Measurements from ENCODE around the gene HOXD9. TPM values are rescaled to one million over a fixed set of nuclear protein-coding genes. Genes with fewer than 3 reads are reported as not detected.

HOXD9 gene
- polyA plus RNA-seq, 1 donor from 2014 or later, result not detected

- no peaks in the 10 kb centered on the region for H3F3A ChIP-seq (ENCODE audit: insufficient read depth, low read length, poor library complexity, severe bottlenecking)
- H4K20me1 ChIP-seq (ENCODE audit: insufficient read depth), result no peaks in the 10 kb centered on the region
- no peaks in the 10 kb centered on the region for H3K79me2 ChIP-seq (replicated peaks; ENCODE audit: insufficient read depth, low read length)
- H3K9me3 ChIP-seq (ENCODE audit: low read length), result peaks cover 32% of the 10 kb centered on the region
- no peak within 1 kb of the TSS for H3K27ac ChIP-seq (ENCODE audit: low read length)
- TF ChIP-seq, protein P1, sequence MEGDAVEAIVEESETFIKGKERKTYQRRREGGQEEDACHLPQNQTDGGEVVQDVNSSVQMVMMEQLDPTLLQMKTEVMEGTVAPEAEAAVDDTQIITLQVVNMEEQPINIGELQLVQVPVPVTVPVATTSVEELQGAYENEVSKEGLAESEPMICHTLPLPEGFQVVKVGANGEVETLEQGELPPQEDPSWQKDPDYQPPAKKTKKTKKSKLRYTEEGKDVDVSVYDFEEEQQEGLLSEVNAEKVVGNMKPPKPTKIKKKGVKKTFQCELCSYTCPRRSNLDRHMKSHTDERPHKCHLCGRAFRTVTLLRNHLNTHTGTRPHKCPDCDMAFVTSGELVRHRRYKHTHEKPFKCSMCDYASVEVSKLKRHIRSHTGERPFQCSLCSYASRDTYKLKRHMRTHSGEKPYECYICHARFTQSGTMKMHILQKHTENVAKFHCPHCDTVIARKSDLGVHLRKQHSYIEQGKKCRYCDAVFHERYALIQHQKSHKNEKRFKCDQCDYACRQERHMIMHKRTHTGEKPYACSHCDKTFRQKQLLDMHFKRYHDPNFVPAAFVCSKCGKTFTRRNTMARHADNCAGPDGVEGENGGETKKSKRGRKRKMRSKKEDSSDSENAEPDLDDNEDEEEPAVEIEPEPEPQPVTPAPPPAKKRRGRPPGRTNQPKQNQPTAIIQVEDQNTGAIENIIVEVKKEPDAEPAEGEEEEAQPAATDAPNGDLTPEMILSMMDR (IDR thresholded peaks at IDR 0.05; ENCODE audit: poor library complexity, severe bottlenecking), result no peak
- TF ChIP-seq EP300 (conservative IDR thresholded peaks at IDR 0.05; ENCODE audit: poor library complexity, severe bottlenecking) (no peak), REST (IDR thresholded peaks at IDR 0.05; ENCODE audit: borderline replicate concordance) (no peak)
- no peak within 1 kb of the TSS for H2AFZ ChIP-seq (ENCODE audit: low read depth, low read length)
- no peaks in the 10 kb centered on the region for H3K9me2 ChIP-seq (ENCODE audit: insufficient read depth, low read length)
- peaks cover 99% of the 10 kb centered on the region for H3K27me3 ChIP-seq (ENCODE audit: insufficient read depth, low read depth, low read length)
- H3K4me2 ChIP-seq (ENCODE audit: low read length), result no peak within 1 kb of the TSS
- no peak within 1 kb of the TSS for H3K9ac ChIP-seq (ENCODE audit: low read length)
- no peak within 1 kb of the TSS for H3K4me3 ChIP-seq (ENCODE audit: low read length)
- H3K36me3 ChIP-seq (ENCODE audit: insufficient read depth, low read length), result no peaks in the 10 kb centered on the region
Measured at GRCh38 chr2:176115883-176116813, 6.4 kb upstream of the HOXD9 start, which contains the start of gene HOXD10. HOXD10 (plus strand) TSS chr2:176116778; CDS start chr2:176116834, 56 bp downstream.

DNA sequence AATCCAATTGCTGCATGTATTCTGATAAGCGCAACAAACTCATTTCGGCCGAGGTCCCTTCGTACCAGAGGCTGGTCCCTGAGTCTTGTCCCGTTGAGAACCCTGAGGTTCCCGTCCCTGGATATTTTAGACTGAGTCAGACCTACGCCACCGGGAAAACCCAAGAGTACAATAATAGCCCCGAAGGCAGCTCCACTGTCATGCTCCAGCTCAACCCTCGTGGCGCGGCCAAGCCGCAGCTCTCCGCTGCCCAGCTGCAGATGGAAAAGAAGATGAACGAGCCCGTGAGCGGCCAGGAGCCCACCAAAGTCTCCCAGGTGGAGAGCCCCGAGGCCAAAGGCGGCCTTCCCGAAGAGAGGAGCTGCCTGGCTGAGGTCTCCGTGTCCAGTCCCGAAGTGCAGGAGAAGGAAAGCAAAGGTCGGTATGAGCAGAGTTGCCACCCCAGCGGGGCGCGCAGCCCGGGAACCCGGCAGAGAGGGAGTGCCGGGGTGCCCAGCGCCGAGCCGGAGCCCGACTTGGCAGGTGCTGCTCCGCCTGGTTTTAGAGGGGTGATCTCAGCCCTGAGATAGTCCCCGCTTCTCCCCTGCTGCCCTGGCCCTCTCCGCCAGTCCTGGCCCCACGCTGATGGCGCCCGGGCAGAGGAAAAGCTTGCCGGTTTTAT lies 5.2 kb upstream of the HOXD9 start:
- Histone ChIP-seq H3K9ac (ENCODE audit: low read length) (no peak overlapping the region), H3K4me2 (ENCODE audit: low read length) (no peak overlapping the region), H3K27ac (ENCODE audit: low read length) (no peak overlapping the region), H3F3A (ENCODE audit: insufficient read depth, low read length, poor library complexity, severe bottlenecking) (no peaks in the 10 kb centered on the region), H3K27me3 (ENCODE audit: insufficient read depth, low read depth, low read length) (peaks cover 99% of the 10 kb centered on the region), H2AFZ (ENCODE audit: low read depth, low read length) (no peak overlapping the region), H3K9me2 (ENCODE audit: insufficient read depth, low read length) (no peaks in the 10 kb centered on the region), H3K79me2 (replicated peaks; ENCODE audit: insufficient read depth, low read length) (no peaks in the 10 kb centered on the region), H3K9me3 (ENCODE audit: low read length) (peaks cover 32% of the 10 kb centered on the region), H3K36me3 (ENCODE audit: insufficient read depth, low read length) (no peaks in the 10 kb centered on the region), H3K4me3 (ENCODE audit: low read length) (no peak overlapping the region), H4K20me1 (ENCODE audit: insufficient read depth) (no peaks in the 10 kb centered on the region)
- TF ChIP-seq, protein P1 (IDR thresholded peaks at IDR 0.05; ENCODE audit: poor library complexity, severe bottlenecking), result no peak
- TF ChIP-seq SMC3 (conservative IDR thresholded peaks at IDR 0.05; ENCODE audit: poor library complexity), result no peak
- no peak for TF ChIP-seq RAD21 (conservative IDR thresholded peaks at IDR 0.05)
- no peak for TF ChIP-seq EP300 (conservative IDR thresholded peaks at IDR 0.05; ENCODE audit: poor library complexity, severe bottlenecking)
- no peak for TF ChIP-seq MXI1 (conservative IDR thresholded peaks at IDR 0.05; ENCODE audit: poor library complexity, severe bottlenecking)
- no peak for TF ChIP-seq REST (IDR thresholded peaks at IDR 0.05; ENCODE audit: borderline replicate concordance)
- TF ChIP-seq TAF1 (IDR thresholded peaks at IDR 0.05; ENCODE audit: low read depth), result no peak
- TF ChIP-seq EZH2 (IDR thresholded peaks at IDR 0.05; ENCODE audit: borderline replicate concordance, insufficient read depth, low read length, poor library complexity, severe bottlenecking), result no peak
- no peak for TF ChIP-seq POLR2AphosphoS5 (IDR thresholded peaks at IDR 0.05)

All from neural cell (in vitro differentiated cells).